ENCODE data around the gene AP3M1.
A peak's percentile ranks its signal among the peaks of the same experiment; 100 is the strongest.
"Not testable (repeated sequence)": the region's sequence is repeated elsewhere in the genome, so short reads cannot be mapped to it uniquely, and the experiment has no call there.

Gene AP3M1

GRCh38 chr10:74150204-74150989 lies at the start of gene AP3M1:
Gene AP3M1 (minus strand): TSS chr10:74150828. CDS start chr10:74138379, 12,449 bp downstream.
- peak; percentile 89 for DNase-seq

GRCh38 chr10:74199315-74199714 lies 48.7 kb upstream of the AP3M1 start:
- no peak for DNase-seq

- DNase-seq, result no peak
These were observed 44.4 kb upstream of the AP3M1 start for GRCh38 chr10:74194999-74195398.

GRCh38 chr10:74194545-74194944 lies 43.9 kb upstream of the AP3M1 start:
- DNase-seq, result no peak

- no peak for DNase-seq
These were observed 39.9 kb upstream of the AP3M1 start for GRCh38 chr10:74190494-74190893.

- DNase-seq, result no peak
These were observed 39.4 kb upstream of the AP3M1 start for GRCh38 chr10:74189999-74190421.

GRCh38 chr10:74188617-74189016 lies 38.0 kb upstream of the AP3M1 start:
- DNase-seq, result not testable (repeated sequence)

GRCh38 chr10:74187237-74187636 lies 36.6 kb upstream of the AP3M1 start:
- DNase-seq, result no peak

GRCh38 chr10:74186678-74187077 lies 36.0 kb upstream of the AP3M1 start:
- no peak for DNase-seq

- DNase-seq, result no peak
These were observed 28.6 kb upstream of the AP3M1 start for GRCh38 chr10:74179111-74179710.

- no peak for DNase-seq
These were observed 27.6 kb upstream of the AP3M1 start for GRCh38 chr10:74178042-74178791.

- DNase-seq, result no peak
These were observed 26.6 kb upstream of the AP3M1 start for GRCh38 chr10:74177140-74177677.

GRCh38 chr10:74176380-74177139 lies 25.9 kb upstream of the AP3M1 start:
- peak; percentile 96 for DNase-seq

GRCh38 chr10:74175510-74176379 lies 25.1 kb upstream of the AP3M1 start:
- no peak for DNase-seq

- no peak for DNase-seq
These were observed 23.9 kb upstream of the AP3M1 start for GRCh38 chr10:74174521-74174920.

- DNase-seq, result no peak
These were observed 21.0 kb upstream of the AP3M1 start for GRCh38 chr10:74171625-74172024.

GRCh38 chr10:74167443-74167842 lies 16.8 kb upstream of the AP3M1 start:
- DNase-seq, result no peak

- DNase-seq, result no peak
These were observed 14.9 kb upstream of the AP3M1 start for GRCh38 chr10:74165530-74165901.

GRCh38 chr10:74164716-74165529 lies 14.3 kb upstream of the AP3M1 start:
- no peak for DNase-seq

GRCh38 chr10:74163319-74164068 lies 12.9 kb upstream of the AP3M1 start:
- no peak for DNase-seq
